Neural crest cell (in vitro differentiated cells): ENCODE measurements around the gene NAPEPLD. TPM values are rescaled to one million over a fixed set of nuclear protein-coding genes. Genes with fewer than 3 reads are reported as not detected.

Source experiments
- DNase-seq: peaks from one replicate; pipeline ENCODE4 v3.0.0; 2021; ENCODE audit warnings: low read depth, mixed read lengths, low spot score
- H3K27ac Mint-ChIP-seq: one replicate; pipeline ENCODE4 v1.8.0; 2021; ENCODE audit warnings: mild to moderate bottlenecking, mixed read lengths; ENCODE audit not compliant: unreplicated experiment
- H3K27me3 Mint-ChIP-seq: 2 replicates; pipeline ENCODE4 v1.8.0; 2021; ENCODE audit warnings: low read depth, mild to moderate bottlenecking, mixed read lengths
- H3K36me3 Mint-ChIP-seq: 2 replicates; pipeline ENCODE4 v1.8.0; 2021; ENCODE audit warnings: low read depth, mild to moderate bottlenecking, mixed read lengths
- H3K4me1 Mint-ChIP-seq: 2 replicates; pipeline ENCODE4 v1.8.0; 2021; ENCODE audit warnings: mixed read lengths
- H3K4me3 Mint-ChIP-seq: one replicate; pipeline ENCODE4 v1.8.0; 2021; ENCODE audit warnings: mild to moderate bottlenecking, mixed read lengths
- H3K9me3 Mint-ChIP-seq: 2 replicates; pipeline ENCODE4 v1.8.0; 2021; ENCODE audit warnings: mixed read lengths
- CTCF ChIP-seq: fragments of 200-600 bp; sonication (generic); conservative IDR thresholded peaks from 2 replicates; pipeline ENCODE4 v1.5.0; 2021; ENCODE audit warnings: antibody characterized with exemption, mild to moderate bottlenecking
- total RNA-seq: library from RNA; stranded (reverse); gene quantifications from 2 replicates; pipeline ENCODE4 v1.2.1, GENCODE V29; 2021

NAPEPLD gene
- total RNA-seq, 1 donor from 2014 or later, result 15.0 TPM

- Mint-ChIP-seq H3K4me3 (no peak overlapping the region), H3K27me3 (no peaks in the 10 kb centered on the region), H3K9me3 (no peaks in the 10 kb centered on the region), H3K4me1 (peaks cover 15% of the 10 kb centered on the region), H3K27ac (no peak overlapping the region), H3K36me3 (peaks cover 19% of the 10 kb centered on the region)
- DNase-seq, result no peak
- TF ChIP-seq CTCF, result no peak
Observed at GRCh38 chr7:103119791-103120291, 29.1 kb downstream of the NAPEPLD start.

- no peak for TF ChIP-seq CTCF
- Mint-ChIP-seq H3K9me3 (no peaks in the 10 kb centered on the region), H3K36me3 (peaks cover 23% of the 10 kb centered on the region), H3K4me1 (peaks cover 24% of the 10 kb centered on the region), H3K27me3 (no peaks in the 10 kb centered on the region), H3K27ac (no peak overlapping the region), H3K4me3 (no peak overlapping the region)
- no peak for DNase-seq
Observed at GRCh38 chr7:103117465-103117864, 31.4 kb downstream of the NAPEPLD start.

- Mint-ChIP-seq H3K36me3 (peaks cover 22% of the 10 kb centered on the region), H3K9me3 (no peaks in the 10 kb centered on the region), H3K4me3 (no peak overlapping the region), H3K27me3 (no peaks in the 10 kb centered on the region), H3K27ac (peak overlapping the region; percentile 28), H3K4me1 (peaks cover 24% of the 10 kb centered on the region)
- no peak for TF ChIP-seq CTCF
- DNase-seq, result no peak
Observed at GRCh38 chr7:103116991-103117390, 31.9 kb downstream of the NAPEPLD start.

GRCh38 chr7:103116511-103116910 lies 32.4 kb downstream of the NAPEPLD start:
- Mint-ChIP-seq H3K36me3 (peaks cover 24% of the 10 kb centered on the region), H3K4me1 (peaks cover 24% of the 10 kb centered on the region), H3K9me3 (no peaks in the 10 kb centered on the region), H3K27me3 (no peaks in the 10 kb centered on the region), H3K4me3 (no peak overlapping the region), H3K27ac (peak overlapping the region; percentile 57)
- TF ChIP-seq CTCF, result no peak
- DNase-seq, result no peak

DNA sequence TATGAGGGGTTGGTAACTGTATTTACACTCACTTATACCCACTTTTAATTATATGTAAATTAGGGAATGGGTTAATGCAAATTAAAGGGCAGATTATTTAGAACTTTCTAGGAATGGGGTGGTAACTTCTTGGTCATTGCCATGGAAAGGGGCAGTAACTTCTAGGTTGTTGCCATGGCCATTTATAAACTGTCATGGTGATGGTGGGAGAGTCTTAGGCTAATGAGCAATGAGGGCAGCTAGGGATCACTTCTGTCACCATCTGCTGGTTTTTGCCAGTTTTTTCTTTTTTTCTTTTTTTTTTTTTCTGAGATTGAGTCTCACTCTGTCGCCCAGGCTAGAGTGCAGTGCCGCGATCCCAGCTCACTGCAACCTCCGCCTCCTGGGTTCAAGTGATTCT lies 33.1 kb downstream of the NAPEPLD start:
- Mint-ChIP-seq H3K4me3 (no peak overlapping the region), H3K27me3 (no peaks in the 10 kb centered on the region), H3K4me1 (peaks cover 24% of the 10 kb centered on the region), H3K36me3 (peaks cover 29% of the 10 kb centered on the region), H3K9me3 (peaks cover 3% of the 10 kb centered on the region), H3K27ac (no peak overlapping the region)
- TF ChIP-seq CTCF, result no peak
- DNase-seq, result no peak

GRCh38 chr7:103114576-103115008 lies 34.3 kb downstream of the NAPEPLD start:
- peaks cover 24% of the 10 kb centered on the region for H3K4me1 Mint-ChIP-seq
- TF ChIP-seq CTCF, result no peak
- H3K4me3 Mint-ChIP-seq, result no peak overlapping the region
- peaks cover 37% of the 10 kb centered on the region for H3K36me3 Mint-ChIP-seq
- no peaks in the 10 kb centered on the region for H3K27me3 Mint-ChIP-seq
- peak overlapping the region; percentile 8 for H3K27ac Mint-ChIP-seq
- peaks cover 6% of the 10 kb centered on the region for H3K9me3 Mint-ChIP-seq
- no peak for DNase-seq
